Measurements from ENCODE around the gene SLC12A3.
"Not testable (repeated sequence)": the region's sequence is repeated elsewhere in the genome, so short reads cannot be mapped to it uniquely, and the experiment has no call there.

The SLC12A3 gene

DNA sequence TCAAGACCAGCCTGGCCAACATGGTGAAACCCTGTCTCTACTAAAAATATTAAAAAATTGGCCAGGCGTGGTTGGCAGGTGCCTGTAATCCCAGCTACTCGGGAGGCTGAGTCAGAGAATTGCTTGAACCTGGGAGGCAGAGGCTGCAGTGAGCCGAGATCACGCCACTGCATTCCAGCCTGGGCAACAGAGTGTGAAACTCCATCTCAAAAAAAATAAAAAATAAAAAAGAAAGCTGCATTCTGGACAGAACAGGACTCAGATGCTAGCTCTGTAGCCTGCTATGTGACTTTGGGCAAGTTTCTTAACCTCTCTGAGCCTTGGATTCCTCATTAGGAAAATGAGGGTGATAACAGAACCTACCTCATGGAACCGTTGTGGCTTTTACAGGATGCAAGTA is 3.8 kb downstream of the SLC12A3 start:
- not testable (repeated sequence) for DNase-seq (ENCODE audit: low read depth in 2 of 2)

DNA sequence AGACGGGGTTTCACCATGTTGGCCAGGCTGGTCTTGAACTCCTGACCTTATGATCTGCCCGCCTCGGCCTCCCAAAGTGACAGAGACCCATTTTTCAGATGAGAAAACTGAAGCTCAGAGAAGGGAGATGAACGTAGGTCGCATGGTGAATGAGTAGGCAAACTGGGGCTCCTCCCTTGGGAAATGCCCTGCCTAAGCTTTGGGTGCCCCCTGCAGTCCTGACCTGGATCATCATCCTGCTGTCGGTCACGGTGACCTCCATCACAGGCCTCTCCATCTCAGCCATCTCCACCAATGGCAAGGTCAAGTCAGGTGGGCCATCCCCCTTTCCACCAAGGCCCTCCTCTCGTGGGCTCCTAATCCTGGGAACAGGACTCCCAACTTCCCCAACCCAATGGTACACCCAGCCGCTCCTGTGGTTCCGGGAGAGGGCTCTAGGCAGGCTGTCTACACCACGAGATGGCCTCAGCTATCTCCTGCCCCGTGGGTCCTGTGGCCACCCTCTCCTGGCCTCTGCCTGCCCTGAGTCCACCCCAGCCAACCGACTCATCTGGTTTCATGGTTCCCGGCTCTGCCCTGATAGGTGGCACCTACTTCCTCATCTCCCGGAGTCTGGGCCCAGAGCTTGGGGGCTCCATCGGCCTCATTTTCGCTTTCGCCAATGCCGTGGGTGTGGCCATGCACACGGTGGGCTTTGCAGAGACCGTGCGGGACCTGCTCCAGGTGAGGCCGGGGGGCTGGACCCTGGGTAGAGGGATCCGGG is 4.7 kb downstream of the SLC12A3 start:
- DNase-seq (ENCODE audit: low read depth in 2 of 2): no peak

DNA sequence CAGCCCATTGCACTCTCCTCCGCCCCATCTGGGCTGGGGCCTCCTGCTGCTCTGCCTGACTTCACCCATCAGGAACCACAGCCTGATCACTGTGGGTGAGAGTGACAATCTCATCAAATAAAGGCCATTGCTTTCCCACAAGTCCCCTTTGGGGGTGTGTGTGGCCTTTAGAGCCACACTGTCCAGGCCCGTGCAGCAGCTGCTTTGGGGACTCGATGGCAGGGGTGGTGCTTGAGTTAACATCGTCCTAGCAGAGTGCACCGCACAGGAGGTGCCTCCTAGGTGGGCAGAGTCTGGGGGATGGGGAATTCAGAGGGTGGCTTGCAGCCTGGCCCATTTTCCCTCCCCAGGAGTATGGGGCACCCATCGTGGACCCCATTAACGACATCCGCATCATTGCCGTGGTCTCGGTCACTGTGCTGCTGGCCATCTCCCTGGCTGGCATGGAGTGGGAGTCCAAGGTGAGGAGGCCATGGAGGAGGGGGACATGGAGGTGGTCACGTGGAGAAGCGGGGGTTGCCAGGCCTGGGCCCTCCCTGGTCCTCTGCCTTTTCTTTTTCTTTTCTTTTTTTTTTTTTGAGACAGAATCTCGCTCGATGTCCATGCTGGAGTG is 5.4 kb downstream of the SLC12A3 start:
- DNase-seq (ENCODE audit: low read depth in 2 of 2): no peak

DNA sequence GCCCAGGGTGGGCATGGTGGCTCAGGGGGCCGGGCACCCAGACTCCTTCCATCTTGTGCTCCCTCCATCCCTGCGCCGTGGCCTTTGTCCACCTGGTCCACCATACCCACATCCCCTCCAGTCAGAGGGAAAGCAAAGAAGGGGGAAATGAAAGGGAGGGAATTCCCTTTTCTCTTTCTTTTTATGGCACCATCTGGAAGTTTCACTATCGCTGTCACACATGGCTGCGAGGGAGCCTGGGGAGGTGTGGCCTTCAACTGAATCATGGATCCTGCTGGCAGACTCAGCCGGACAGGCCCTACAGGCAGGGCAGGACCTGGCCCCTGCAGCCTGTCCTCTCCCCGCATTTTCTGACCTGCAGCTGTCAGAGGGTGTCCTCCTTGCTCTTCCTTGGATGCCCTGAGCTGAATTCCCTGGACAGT is 6.2 kb downstream of the SLC12A3 start:
- DNase-seq (ENCODE audit: low read depth in 2 of 2): no peak

- no peak for DNase-seq (ENCODE audit: low read depth in 2 of 2)
Measured at GRCh38 chr16:56872863-56873391, 7.9 kb downstream of the SLC12A3 start.

DNA sequence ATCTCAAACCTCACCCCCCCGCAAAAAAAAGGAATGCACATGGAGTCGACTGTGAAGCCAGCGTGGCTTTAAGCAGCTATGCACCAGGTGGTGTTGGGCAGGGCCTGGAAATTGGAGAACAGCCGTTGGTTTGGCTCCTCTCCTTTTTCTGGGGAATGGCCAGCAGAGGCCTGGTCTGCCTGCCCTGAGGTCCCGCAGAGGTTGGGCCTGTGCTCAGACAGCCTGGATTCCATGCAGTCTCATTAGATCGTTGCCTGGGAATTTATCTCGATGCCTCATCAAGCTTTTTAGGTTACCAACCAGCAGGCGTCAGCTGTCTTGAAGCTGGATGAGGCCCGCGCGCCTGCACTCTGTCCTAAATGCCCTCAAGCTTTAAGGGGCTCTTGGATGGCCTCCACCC is 9.8 kb downstream of the SLC12A3 start:
- DNase-seq (ENCODE audit: low read depth in 2 of 2): no peak

- DNase-seq (ENCODE audit: low read depth in 2 of 2): no peak
Measured at GRCh38 chr16:56876048-56876447, 11.0 kb downstream of the SLC12A3 start.

DNA sequence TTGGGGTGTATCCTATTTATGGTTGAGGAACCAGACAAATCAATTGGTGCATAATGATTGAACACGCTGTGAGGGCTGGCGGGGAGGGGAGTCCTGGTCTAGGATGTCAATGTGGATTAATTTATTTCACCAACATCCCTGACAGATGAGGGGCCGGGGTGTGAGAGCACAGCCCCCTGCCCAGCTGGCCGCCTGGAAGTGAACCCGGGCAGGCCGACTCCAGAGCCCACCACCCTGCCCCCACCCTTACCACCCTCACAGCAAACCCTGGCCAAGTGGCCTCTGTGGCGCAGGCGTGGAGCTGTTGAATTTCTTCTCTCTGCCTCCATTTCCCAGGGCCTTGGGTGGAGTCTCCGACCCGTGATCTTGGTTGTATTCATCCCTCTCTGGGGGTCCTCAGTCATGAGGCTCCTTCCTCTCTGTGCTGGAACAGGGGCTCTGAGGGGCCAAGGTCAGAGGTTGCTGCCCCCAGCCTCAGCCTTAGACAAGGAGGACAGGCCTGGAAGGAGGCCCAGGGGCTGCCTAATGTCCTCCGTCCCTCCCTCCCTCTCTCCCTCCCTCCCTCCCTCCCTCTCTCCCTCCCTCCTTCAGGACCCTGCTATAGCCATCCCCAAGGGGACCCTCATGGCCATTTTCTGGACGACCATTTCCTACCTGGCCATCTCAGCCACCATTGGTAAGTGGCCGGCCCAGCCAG is 12.6 kb downstream of the SLC12A3 start:
- DNase-seq (ENCODE audit: low read depth in 2 of 2): no peak

- no peak for DNase-seq (ENCODE audit: low read depth in 2 of 2)
Measured at GRCh38 chr16:56878282-56878854, 13.4 kb downstream of the SLC12A3 start.

DNA sequence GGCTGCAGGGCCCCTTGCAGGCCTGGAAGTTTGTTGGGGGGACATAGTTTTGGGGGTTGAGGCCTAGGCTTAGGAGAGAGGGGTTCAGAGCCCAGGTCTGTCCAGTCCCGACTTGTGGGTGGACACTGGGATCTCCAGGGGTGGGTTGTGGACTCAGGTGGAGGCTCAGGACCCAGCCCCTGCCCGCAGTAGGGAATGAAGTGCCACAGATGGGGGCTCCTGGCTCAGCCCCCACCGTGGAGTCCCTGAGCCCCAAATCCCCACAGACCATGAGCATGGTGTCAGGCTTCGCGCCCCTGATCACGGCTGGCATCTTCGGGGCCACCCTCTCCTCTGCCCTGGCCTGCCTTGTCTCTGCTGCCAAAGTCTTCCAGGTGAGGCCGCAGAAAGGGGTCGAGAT is 14.3 kb downstream of the SLC12A3 start:
- no peak for DNase-seq (ENCODE audit: low read depth in 2 of 2)

DNA sequence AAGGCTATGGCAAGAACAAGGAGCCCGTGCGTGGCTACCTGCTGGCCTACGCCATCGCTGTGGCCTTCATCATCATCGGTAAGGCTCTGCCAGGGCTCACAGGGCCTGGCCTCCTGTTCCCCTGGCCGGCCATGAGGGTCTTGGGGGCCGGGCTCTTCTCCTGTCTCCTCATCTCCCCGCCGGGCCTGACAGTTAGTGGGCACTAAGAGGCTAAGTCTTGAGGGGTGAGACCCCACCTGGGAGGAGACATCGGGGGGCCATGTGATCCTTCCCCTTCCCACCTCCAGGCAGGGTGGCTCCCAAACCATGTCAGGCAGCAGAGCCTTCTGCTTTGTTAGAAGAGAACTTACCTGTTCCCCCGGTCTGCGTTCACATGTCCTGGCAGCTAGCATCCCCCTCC is 15.2 kb downstream of the SLC12A3 start:
- no peak for DNase-seq (ENCODE audit: low read depth in 2 of 2)

DNA sequence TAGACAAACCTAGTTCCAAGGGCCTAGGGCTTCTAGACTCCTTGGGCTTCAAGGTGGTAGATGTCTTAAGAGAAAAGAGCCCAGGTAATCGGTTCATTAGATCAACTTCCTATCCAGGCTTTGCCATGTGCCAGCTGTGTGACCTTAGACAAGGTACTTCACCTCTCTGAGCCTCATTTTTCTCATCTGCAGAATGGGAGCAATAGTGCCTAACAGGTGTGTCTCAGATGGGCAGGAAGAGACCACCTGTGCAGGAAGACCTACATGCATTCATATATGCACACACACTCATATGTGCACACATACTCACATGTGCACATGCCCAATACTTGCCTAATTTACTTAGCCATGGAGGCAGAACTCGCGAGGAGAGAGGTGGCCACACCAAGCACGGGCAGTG is 15.7 kb downstream of the SLC12A3 start:
- DNase-seq (ENCODE audit: low read depth in 2 of 2): no peak

DNA sequence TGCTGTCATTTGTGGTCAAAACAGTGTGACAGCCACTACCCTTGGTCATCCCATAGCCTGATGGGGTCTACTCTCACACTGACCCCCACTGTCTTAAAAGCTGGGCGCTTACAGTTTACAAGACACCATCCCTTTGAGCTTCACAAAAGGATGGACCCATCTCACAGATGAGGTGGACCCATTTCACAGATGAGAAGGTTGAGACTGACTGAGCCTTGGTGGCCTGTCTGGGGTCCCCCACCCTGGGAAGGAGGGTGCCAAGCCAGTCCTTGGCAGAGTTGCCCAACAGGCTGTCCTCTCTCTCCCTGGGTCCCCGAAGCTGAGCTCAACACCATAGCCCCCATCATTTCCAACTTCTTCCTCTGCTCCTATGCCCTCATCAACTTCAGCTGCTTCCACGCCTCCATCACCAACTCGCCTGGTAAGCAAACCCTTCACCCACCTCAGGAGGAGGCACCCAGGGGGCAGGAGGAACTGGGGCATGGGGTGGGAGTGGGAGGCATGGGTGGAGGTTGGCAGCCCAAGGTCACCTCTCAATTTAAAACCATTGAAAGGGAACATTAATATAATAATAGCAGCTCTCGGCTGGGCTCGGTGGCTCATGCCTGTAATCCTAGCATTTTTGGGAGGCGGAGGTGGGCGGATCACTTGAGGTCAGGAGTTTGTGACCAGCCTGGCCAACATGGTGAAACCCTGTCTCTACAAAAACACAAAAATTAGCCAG is 17.2 kb downstream of the SLC12A3 start:
- no peak for DNase-seq (ENCODE audit: low read depth in 2 of 2)

- no peak for DNase-seq (ENCODE audit: low read depth in 2 of 2)
Measured at GRCh38 chr16:56883586-56883985, 18.6 kb downstream of the SLC12A3 start.

DNA sequence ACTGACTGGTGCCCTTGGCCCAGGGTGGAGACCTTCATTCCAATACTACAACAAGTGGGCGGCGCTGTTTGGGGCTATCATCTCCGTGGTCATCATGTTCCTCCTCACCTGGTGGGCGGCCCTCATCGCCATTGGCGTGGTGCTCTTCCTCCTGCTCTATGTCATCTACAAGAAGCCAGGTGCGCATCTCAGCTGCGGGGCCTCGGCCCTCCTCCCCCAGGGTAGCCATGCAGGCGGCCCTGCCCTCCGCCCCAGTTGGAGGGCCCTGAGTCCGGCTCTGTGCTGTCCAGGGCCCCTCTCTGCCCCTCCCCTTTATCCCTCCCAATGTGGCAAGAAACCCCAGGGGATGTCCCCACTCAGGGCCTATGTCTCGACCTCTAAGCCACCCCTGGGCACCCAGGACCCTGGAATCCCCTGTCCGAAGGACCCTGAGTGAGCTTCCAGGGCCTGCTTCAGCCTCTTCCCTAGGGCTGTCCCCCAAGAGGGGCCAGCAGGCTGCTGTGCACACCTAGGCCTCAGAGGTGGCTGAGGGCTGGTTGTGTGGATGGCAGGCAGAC is 19.1 kb downstream of the SLC12A3 start:
- DNase-seq (ENCODE audit: low read depth in 2 of 2): no peak

- not testable (repeated sequence) for DNase-seq (ENCODE audit: low read depth in 2 of 2)
Measured at GRCh38 chr16:56884929-56885328, 19.9 kb downstream of the SLC12A3 start.

- DNase-seq (ENCODE audit: low read depth in 2 of 2): no peak
Measured at GRCh38 chr16:56885446-56886162, 20.6 kb downstream of the SLC12A3 start.

- no peak for DNase-seq (ENCODE audit: low read depth in 2 of 2)
Measured at GRCh38 chr16:56886296-56886695, 21.3 kb downstream of the SLC12A3 start.

DNA sequence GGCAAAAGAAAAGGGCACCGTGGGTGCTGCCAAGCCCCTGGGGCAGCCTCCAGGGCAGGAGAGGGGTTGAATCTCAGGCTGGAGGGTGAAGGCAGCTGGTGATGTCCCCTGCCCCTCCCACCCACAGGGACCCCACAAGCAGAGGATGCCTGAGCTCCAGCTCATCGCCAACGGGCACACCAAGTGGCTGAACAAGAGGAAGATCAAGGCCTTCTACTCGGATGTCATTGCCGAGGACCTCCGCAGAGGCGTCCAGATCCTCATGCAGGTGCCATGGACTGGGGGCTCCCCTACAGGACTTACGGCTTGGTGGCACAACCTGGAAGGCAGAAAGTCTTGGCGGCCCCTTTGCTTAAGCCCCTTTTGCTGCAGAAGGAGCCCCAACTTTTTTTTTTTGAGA is 21.8 kb downstream of the SLC12A3 start:
- DNase-seq (ENCODE audit: low read depth in 2 of 2): no peak

DNA sequence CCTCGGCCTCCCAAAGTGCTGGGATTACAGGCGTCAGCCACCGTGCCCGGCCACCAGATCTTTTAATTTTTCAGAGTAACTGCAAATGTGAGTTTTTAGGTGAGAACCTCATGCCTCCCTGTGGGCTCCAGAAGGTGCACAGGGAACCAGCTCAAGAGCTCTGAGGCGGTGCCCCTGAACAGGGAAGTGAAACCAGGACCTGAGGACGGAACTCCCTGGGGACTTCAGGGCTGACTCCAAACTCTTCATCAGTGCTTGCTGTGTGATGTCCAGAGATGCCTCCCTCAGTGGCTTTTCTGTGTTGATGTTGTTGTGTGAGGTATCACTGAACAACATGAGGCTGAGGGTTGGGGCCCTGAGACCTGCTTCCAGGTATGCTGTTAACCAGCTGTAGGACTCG is 23.8 kb downstream of the SLC12A3 start:
- no peak for DNase-seq (ENCODE audit: low read depth in 2 of 2)

- DNase-seq (ENCODE audit: low read depth in 2 of 2): no peak
Measured at GRCh38 chr16:56889206-56889605, 24.2 kb downstream of the SLC12A3 start.

All from stimulated activated CD8-positive, alpha-beta memory T cell treated with anti-CD3 and anti-CD28 coated beads, Interleukin-2, amount 100 ng/mL, for 1 hour (primary cell).